Vagina (tissue), 2 donors: ENCODE results near the gene MSN.

Experiments
- CTCF ChIP-seq, 3 experiments: fragments of 450-650 bp in 2 of 3; fragments of 200-600 bp in 1 of 3; sonication (generic) in 1 of 3; IDR thresholded peaks; one replicate each; pipeline ENCODE4 v1.5.1; 2017 to 2019; ENCODE audit warnings: antibody characterized with exemption in 3 of 3, mild to moderate bottlenecking in 2 of 3, moderate library complexity in 2 of 3
- POLR2AphosphoS5 ChIP-seq, 2 donors: sonication (generic); formaldehyde crosslinking; IDR thresholded peaks; one replicate each; pipeline ENCODE4 v1.9.0; 2017; ENCODE audit warnings: antibody characterized with exemption in 2 of 2, mild to moderate bottlenecking in 2 of 2, low read depth in 1 of 2; ENCODE audit not compliant: insufficient read depth in 1 of 2

- TF ChIP-seq CTCF (IDR thresholded peaks at IDR 0.05) = no peak
- TF ChIP-seq POLR2AphosphoS5 (IDR thresholded peaks at IDR 0.05; ENCODE audit: insufficient read depth in 1 of 2, low read depth in 1 of 2) = no peak
Observed at GRCh38 chrX:65731684-65732289, 64.3 kb downstream of the MSN start.
